Vagina (tissue), 2 donors: Measurements from ENCODE around the gene PWWP2B. TPM values are rescaled to one million over a fixed set of nuclear protein-coding genes. Genes with fewer than 3 reads are reported as not detected.
A peak's percentile ranks its signal among the peaks of the same experiment; 100 is the strongest.

Experiments used
- DNase-seq, 2 donors: peaks; one replicate each; pipeline ENCODE4 v3.0.0-alpha.2; 2017; ENCODE audit errors: extremely low spot score in 2 of 2
- H3K27ac ChIP-seq: fragments of 200-600 bp; sonication (generic); one replicate; pipeline ENCODE4 v1.5.1; 2019
- H3K27me3 ChIP-seq: fragments of 200-600 bp; sonication (generic); one replicate; pipeline ENCODE4 v1.5.1; 2019
- H3K36me3 ChIP-seq, 2 donors: fragments of 200-600 bp; sonication (generic); one replicate each; pipeline ENCODE4 v1.5.1; 2017 to 2019
- H3K4me1 ChIP-seq: fragments of 200-600 bp; sonication (generic); one replicate; pipeline ENCODE4 v1.5.1; 2019
- H3K4me3 ChIP-seq, 2 donors: fragments of 200-600 bp; sonication (generic); 1 replicate in 1 of 2; 2 replicates in 1 of 2; pipeline ENCODE4 v1.5.1; 2016 to 2019
- H3K9me3 ChIP-seq: fragments of 200-600 bp; sonication (generic); one replicate; pipeline ENCODE4 v1.5.1; 2019
- POLR2A ChIP-seq, 2 donors: fragments of 450-650 bp; IDR thresholded peaks; one replicate each; pipeline ENCODE4 v1.6.1; 2017; ENCODE audit warnings: antibody characterized with exemption in 2 of 2, mild to moderate bottlenecking in 2 of 2, moderate library complexity in 2 of 2
- POLR2AphosphoS5 ChIP-seq, 2 donors: sonication (generic); formaldehyde crosslinking; IDR thresholded peaks; one replicate each; pipeline ENCODE4 v1.9.0; 2017; ENCODE audit warnings: antibody characterized with exemption in 2 of 2, mild to moderate bottlenecking in 2 of 2, low read depth in 1 of 2; ENCODE audit not compliant: insufficient read depth in 1 of 2
- intact Hi-C: fragments of 100-400 bp; cut with DNase I; formaldehyde crosslinking; loops from one replicate; pipeline ENCODE4 v1.15.1; 2023
- total RNA-seq: library from RNA; depleted of rRNA; stranded (reverse); fragments of >200 nt; gene quantifications from one replicate; pipeline ENCODE4 v1.2.3, GENCODE V29; 2016
- TF ChIP-seq, protein P1 (sequence below), 3 experiments: fragments of 450-650 bp in 2 of 3; fragments of 200-600 bp in 1 of 3; sonication (generic) in 1 of 3; IDR thresholded peaks; one replicate each; pipeline ENCODE4 v1.5.1; 2017 to 2019; ENCODE audit warnings: antibody characterized with exemption in 3 of 3, mild to moderate bottlenecking in 2 of 3, moderate library complexity in 2 of 3

The PWWP2B gene
- total RNA-seq, 1 donor from 2014 or later: 14.7 TPM

GRCh38 chr10:132446195-132446581, 49.2 kb downstream of the PWWP2B start:
- DNase-seq: no peak
- Histone ChIP-seq H3K27ac (peak overlapping the region; percentile 78), H3K36me3 (no peaks in the 10 kb centered on the region), H3K9me3 (no peaks in the 10 kb centered on the region), H3K4me1 (peaks cover 23% of the 10 kb centered on the region), H3K4me3 (no peak overlapping the region), H3K27me3 (no peaks in the 10 kb centered on the region)
- TF ChIP-seq, protein P1, sequence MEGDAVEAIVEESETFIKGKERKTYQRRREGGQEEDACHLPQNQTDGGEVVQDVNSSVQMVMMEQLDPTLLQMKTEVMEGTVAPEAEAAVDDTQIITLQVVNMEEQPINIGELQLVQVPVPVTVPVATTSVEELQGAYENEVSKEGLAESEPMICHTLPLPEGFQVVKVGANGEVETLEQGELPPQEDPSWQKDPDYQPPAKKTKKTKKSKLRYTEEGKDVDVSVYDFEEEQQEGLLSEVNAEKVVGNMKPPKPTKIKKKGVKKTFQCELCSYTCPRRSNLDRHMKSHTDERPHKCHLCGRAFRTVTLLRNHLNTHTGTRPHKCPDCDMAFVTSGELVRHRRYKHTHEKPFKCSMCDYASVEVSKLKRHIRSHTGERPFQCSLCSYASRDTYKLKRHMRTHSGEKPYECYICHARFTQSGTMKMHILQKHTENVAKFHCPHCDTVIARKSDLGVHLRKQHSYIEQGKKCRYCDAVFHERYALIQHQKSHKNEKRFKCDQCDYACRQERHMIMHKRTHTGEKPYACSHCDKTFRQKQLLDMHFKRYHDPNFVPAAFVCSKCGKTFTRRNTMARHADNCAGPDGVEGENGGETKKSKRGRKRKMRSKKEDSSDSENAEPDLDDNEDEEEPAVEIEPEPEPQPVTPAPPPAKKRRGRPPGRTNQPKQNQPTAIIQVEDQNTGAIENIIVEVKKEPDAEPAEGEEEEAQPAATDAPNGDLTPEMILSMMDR (IDR thresholded peaks at IDR 0.05): no peak
- no peak for TF ChIP-seq POLR2AphosphoS5 (IDR thresholded peaks at IDR 0.05; ENCODE audit: insufficient read depth in 1 of 2, low read depth in 1 of 2)
- TF ChIP-seq POLR2A (IDR thresholded peaks at IDR 0.05): no peak
- intact Hi-C loops: no loop called here

GRCh38 chr10:132446661-132447445, 49.9 kb downstream of the PWWP2B start:
- no peaks in the 10 kb centered on the region for H3K36me3 ChIP-seq
- TF ChIP-seq, protein P1 (IDR thresholded peaks at IDR 0.05): peak in 1 of 3 experiments; percentile 54
- TF ChIP-seq POLR2A (IDR thresholded peaks at IDR 0.05) (no peak), POLR2AphosphoS5 (IDR thresholded peaks at IDR 0.05; ENCODE audit: insufficient read depth in 1 of 2, low read depth in 1 of 2) (peak in 1 of 2 donors; percentile 20)
- intact Hi-C loops: no loop called here
- H3K4me3 ChIP-seq: no peak overlapping the region
- H3K27ac ChIP-seq: peak overlapping the region; percentile 78
- peaks cover 23% of the 10 kb centered on the region for H3K4me1 ChIP-seq
- no peaks in the 10 kb centered on the region for H3K9me3 ChIP-seq
- DNase-seq: no peak
- no peaks in the 10 kb centered on the region for H3K27me3 ChIP-seq

DNA sequence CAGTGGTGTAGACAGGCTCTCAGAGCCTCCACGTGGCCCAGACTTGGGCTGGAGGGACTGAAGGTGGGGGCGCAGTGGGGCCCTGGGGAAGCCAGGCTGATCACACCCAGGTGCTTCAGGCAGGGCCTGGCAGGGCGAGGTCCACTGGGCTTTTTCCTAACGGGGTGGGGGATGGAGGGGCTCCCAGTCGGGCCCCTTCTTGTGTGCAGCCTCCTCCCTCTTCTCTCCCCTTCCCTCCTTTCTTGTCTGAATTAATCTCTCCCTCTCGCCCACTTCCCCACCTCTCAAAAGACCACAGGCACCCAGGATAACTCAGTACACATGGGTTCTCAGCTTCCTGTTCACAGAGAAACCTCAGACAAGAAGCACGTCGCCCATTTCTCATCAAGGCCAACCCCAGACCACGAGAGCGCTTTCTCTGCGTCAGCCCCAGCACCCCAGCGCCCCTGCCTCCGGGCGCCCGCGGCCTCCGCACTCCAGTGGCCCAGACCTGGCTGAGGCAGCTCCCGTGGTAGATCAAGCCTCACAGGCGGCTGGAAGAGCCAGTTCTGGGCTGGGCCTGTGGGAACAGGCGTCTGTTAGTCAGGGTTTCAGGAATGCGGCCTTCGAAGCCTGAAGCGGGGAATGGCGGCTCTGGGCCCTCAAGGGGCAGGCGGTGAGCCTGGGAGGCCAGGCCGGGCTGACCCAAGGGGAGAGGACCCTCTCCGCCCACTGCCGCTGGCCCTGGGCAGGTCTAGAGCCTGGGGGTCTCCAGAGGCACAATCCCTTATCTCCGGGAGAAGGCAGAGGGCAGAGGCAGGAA, 50.6 kb downstream of the PWWP2B start:
- Histone ChIP-seq H3K27me3 (no peaks in the 10 kb centered on the region), H3K9me3 (no peaks in the 10 kb centered on the region), H3K4me1 (peaks cover 27% of the 10 kb centered on the region), H3K36me3 (no peaks in the 10 kb centered on the region), H3K4me3 (no peak overlapping the region), H3K27ac (peak overlapping the region; percentile 78)
- TF ChIP-seq POLR2A (IDR thresholded peaks at IDR 0.05): no peak
- peak in 1 of 2 donors; percentile 67 for TF ChIP-seq POLR2AphosphoS5 (IDR thresholded peaks at IDR 0.05; ENCODE audit: insufficient read depth in 1 of 2, low read depth in 1 of 2)
- TF ChIP-seq, protein P1 (IDR thresholded peaks at IDR 0.05): no peak
- no peak for DNase-seq
- intact Hi-C loops: no loop called here

- Histone ChIP-seq H3K4me3 (no peak overlapping the region), H3K36me3 (no peaks in the 10 kb centered on the region), H3K27ac (peak overlapping the region; percentile 78), H3K27me3 (no peaks in the 10 kb centered on the region), H3K9me3 (no peaks in the 10 kb centered on the region), H3K4me1 (peaks cover 34% of the 10 kb centered on the region)
- intact Hi-C loops: no loop called here
- TF ChIP-seq POLR2AphosphoS5 (IDR thresholded peaks at IDR 0.05; ENCODE audit: insufficient read depth in 1 of 2, low read depth in 1 of 2): no peak
- TF ChIP-seq POLR2A (IDR thresholded peaks at IDR 0.05): peak in 1 of 2 donors; percentile 19
- DNase-seq: no peak
These were observed 51.3 kb downstream of the PWWP2B start for GRCh38 chr10:132448248-132448731.

DNA sequence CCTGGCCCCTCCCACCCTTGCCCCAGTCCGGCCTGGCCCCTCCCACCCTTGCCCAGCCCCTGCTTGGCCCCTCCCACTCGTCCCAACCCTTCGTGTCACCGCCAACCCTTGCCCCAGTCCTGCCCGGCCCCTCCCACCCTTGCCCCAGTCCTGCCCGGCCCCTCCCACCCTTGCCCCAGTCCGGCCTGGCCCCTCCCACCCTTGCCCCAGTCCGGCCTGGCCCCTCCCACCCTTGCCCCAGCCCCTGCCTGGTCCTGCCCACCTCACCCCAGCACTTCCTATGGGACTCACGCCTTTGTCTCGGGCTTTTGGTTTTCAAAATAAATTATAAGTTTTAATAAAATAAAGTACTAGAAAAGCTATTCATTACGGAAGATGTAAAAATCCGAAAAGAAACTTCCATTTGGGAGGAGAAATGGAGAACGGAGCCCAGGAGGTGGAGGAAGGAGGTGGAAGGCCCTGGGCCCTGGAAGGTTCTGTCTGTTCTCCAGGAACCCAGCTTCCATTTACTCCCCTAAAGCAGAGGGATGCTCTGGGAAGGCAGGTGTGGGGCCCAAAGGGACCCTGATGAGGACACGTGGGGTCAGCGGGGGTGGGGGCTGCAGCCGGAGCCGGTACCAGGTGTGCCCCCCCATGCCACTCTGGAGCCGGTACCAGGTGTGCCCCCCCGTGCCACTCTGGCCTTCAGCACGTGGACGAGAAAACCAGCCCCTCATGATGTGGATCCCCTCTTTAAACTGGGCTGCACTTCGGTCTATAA, 52.2 kb downstream of the PWWP2B start:
- H3K9me3 ChIP-seq: no peaks in the 10 kb centered on the region
- H3K27me3 ChIP-seq: no peaks in the 10 kb centered on the region
- peak overlapping the region; percentile 69 for H3K27ac ChIP-seq
- H3K4me3 ChIP-seq: no peak overlapping the region
- TF ChIP-seq, protein P1 (IDR thresholded peaks at IDR 0.05): no peak
- TF ChIP-seq POLR2A (IDR thresholded peaks at IDR 0.05) (no peak), POLR2AphosphoS5 (IDR thresholded peaks at IDR 0.05; ENCODE audit: insufficient read depth in 1 of 2, low read depth in 1 of 2) (no peak)
- DNase-seq: no peak
- H3K36me3 ChIP-seq: no peaks in the 10 kb centered on the region
- intact Hi-C loops: no loop called here
- H3K4me1 ChIP-seq: peaks cover 39% of the 10 kb centered on the region
